Neuronal stem cell (in vitro differentiated cells): Measurements from ENCODE around the gene CEP97.

ENCODE experiments used
- DNase-seq: peaks from one replicate; pipeline ENCODE4 v3.0.0-alpha.2; 2013; ENCODE audit warnings: low spot score
- H2AFZ ChIP-seq: one replicate; pipeline ENCODE4 v1.6.1; 2013; ENCODE audit warnings: mild to moderate bottlenecking, low read length, inconsistent platforms
- H2AK5ac ChIP-seq: 2 replicates; pipeline ENCODE4 v1.6.1; 2013; ENCODE audit warnings: low read depth, mild to moderate bottlenecking, inconsistent platforms, low read length, moderate library complexity, mixed read lengths
- H2BK120ac ChIP-seq: 2 replicates; pipeline ENCODE4 v1.6.1; 2013; ENCODE audit warnings: low read depth, mild to moderate bottlenecking, inconsistent platforms, low read length, moderate library complexity, mixed read lengths
- H2BK12ac ChIP-seq: one replicate; pipeline ENCODE4 v1.6.1; 2013; ENCODE audit warnings: low read length, inconsistent platforms
- H2BK15ac ChIP-seq: 2 replicates; pipeline ENCODE4 v1.6.1; 2013; ENCODE audit warnings: mild to moderate bottlenecking, low read length, inconsistent platforms, mixed read lengths
- H2BK5ac ChIP-seq: one replicate; pipeline ENCODE4 v1.6.1; 2013; ENCODE audit warnings: inconsistent platforms, mild to moderate bottlenecking, low read length, moderate library complexity
- H3K14ac ChIP-seq: one replicate; pipeline ENCODE4 v1.6.1; 2013; ENCODE audit warnings: low read length, inconsistent platforms
- H3K18ac ChIP-seq: 2 replicates; pipeline ENCODE4 v1.6.1; 2013; ENCODE audit warnings: low read length, inconsistent platforms
- H3K23ac ChIP-seq: 2 replicates; pipeline ENCODE4 v1.6.1; 2013; ENCODE audit warnings: low read depth, mild to moderate bottlenecking, mixed read lengths, low read length, inconsistent platforms; ENCODE audit not compliant: poor library complexity
- H3K27ac ChIP-seq: replicated peaks from 3 replicates; pipeline ENCODE4 v1.5.1; 2013; ENCODE audit warnings: low read length, inconsistent platforms
- H3K27me3 ChIP-seq, 3 experiments: 2 replicates each; pipeline ENCODE4 v1.6.1; 2013; ENCODE audit warnings: low read length in 3 of 3, mild to moderate bottlenecking in 2 of 3, inconsistent platforms in 1 of 3, low read depth in 1 of 3, mixed read lengths in 1 of 3, moderate library complexity in 1 of 3; ENCODE audit not compliant: control insufficient read depth in 3 of 3, insufficient read depth in 3 of 3
- H3K36me3 ChIP-seq, 2 donors: replicated peaks in 1 of 2; 2 replicates each; pipeline ENCODE4 v1.6.1; 2013; ENCODE audit warnings: low read length in 2 of 2; ENCODE audit not compliant: control insufficient read depth in 2 of 2, insufficient read depth in 2 of 2
- H3K4ac ChIP-seq: 2 replicates; pipeline ENCODE4 v1.6.1; 2013; ENCODE audit warnings: inconsistent platforms, mild to moderate bottlenecking, low read length, moderate library complexity
- H3K4me1 ChIP-seq, 2 donors: 1 replicate in 1 of 2; 2 replicates in 1 of 2; pipeline ENCODE4 v1.6.1; 2013; ENCODE audit warnings: low read length in 2 of 2, low read depth in 1 of 2; ENCODE audit not compliant: control insufficient read depth in 2 of 2, insufficient read depth in 1 of 2
- H3K4me2 ChIP-seq: one replicate; pipeline ENCODE4 v1.6.1; 2013; ENCODE audit warnings: mild to moderate bottlenecking, low read length, inconsistent platforms; ENCODE audit not compliant: insufficient read depth, poor library complexity, severe bottlenecking
- H3K4me3 ChIP-seq, 2 donors: 2 replicates each; pipeline ENCODE4 v1.5.1; 2013; ENCODE audit warnings: low read length in 2 of 2, mild to moderate bottlenecking in 2 of 2, inconsistent platforms in 1 of 2, moderate library complexity in 1 of 2
- H3K79me1 ChIP-seq: one replicate; pipeline ENCODE4 v1.6.1; 2013; ENCODE audit warnings: low read depth, mild to moderate bottlenecking, inconsistent platforms, low read length, moderate library complexity
- H3K9ac ChIP-seq: one replicate; pipeline ENCODE4 v1.6.1; 2013; ENCODE audit warnings: mild to moderate bottlenecking, low read depth, low read length, inconsistent platforms; ENCODE audit not compliant: poor library complexity
- H3K9me3 ChIP-seq, 2 donors: replicated peaks in 1 of 2; 2 replicates each; pipeline versions ENCODE3 to v1.6.1; 2013; ENCODE audit warnings: low read length in 2 of 2, mild to moderate bottlenecking in 2 of 2, inconsistent platforms in 1 of 2, low read depth in 1 of 2, mixed read lengths in 1 of 2, moderate library complexity in 1 of 2; ENCODE audit not compliant: control insufficient read depth in 2 of 2, insufficient read depth in 1 of 2
- H4K8ac ChIP-seq: one replicate; pipeline ENCODE4 v1.6.1; 2013; ENCODE audit warnings: low read depth, mild to moderate bottlenecking, inconsistent platforms, low read length, moderate library complexity
- H4K91ac ChIP-seq: one replicate; pipeline ENCODE4 v1.6.1; 2013; ENCODE audit warnings: low read length, low read depth, mild to moderate bottlenecking, inconsistent platforms; ENCODE audit not compliant: poor library complexity
- WGBS, 2 donors: extraction: QIAGEN DNeasy Blood & Tissue Kit; methylation state at CpG; one replicate each; pipeline ENCODE4 v1.1.7; 2013; ENCODE audit warnings: missing lambda C conversion rate in 2 of 2, mixed read lengths in 1 of 2; ENCODE audit not compliant: insufficient read length in 2 of 2, insufficient replicate concordance in 1 of 2; ENCODE audit errors: extremely low coverage in 2 of 2; 5-methylcytosine and 5-hydroxymethylcytosine counted together

CEP97 gene

GRCh38 chr3:101811875-101812274, 87.5 kb downstream of the CEP97 start:
- Histone ChIP-seq H4K91ac (no peak overlapping the region), H3K9me3 (no peaks in the 10 kb centered on the region), H4K8ac (no peak overlapping the region), H3K23ac (no peak overlapping the region), H2BK5ac (no peak overlapping the region), H2AFZ (no peak overlapping the region), H2BK120ac (no peak overlapping the region), H2BK12ac (no peak overlapping the region), H3K9ac (no peak overlapping the region), H3K36me3 (peaks cover 0 to 3% of the 10 kb centered on the region in 2 donors), H3K4me2 (no peak overlapping the region), H3K79me1 (no peaks in the 10 kb centered on the region), H3K4me3 (no peak overlapping the region), H3K27me3 (no peaks in the 10 kb centered on the region), H2AK5ac (no peak overlapping the region), H3K27ac (no peak overlapping the region), H3K14ac (no peak overlapping the region), H3K4ac (no peak overlapping the region), H3K4me1 (peaks cover 0 to 3% of the 10 kb centered on the region in 2 donors), H3K18ac (no peak overlapping the region), H2BK15ac (no peak overlapping the region)
- WGBS, 2 donors: no CpG with 5 or more reads among the region's 2 CpGs
- no peak for DNase-seq

- Histone ChIP-seq H3K9ac (no peak overlapping the region), H3K4me3 (no peak overlapping the region), H3K18ac (no peak overlapping the region), H3K9me3 (no peaks in the 10 kb centered on the region), H2BK12ac (no peak overlapping the region), H2BK120ac (no peak overlapping the region), H3K79me1 (no peaks in the 10 kb centered on the region), H2BK15ac (no peak overlapping the region), H3K14ac (no peak overlapping the region), H2BK5ac (no peak overlapping the region), H3K4ac (no peak overlapping the region), H4K8ac (no peak overlapping the region), H3K27ac (no peak overlapping the region), H2AK5ac (no peak overlapping the region), H2AFZ (no peak overlapping the region), H3K36me3 (peaks cover 0 to 7% of the 10 kb centered on the region in 2 donors), H3K23ac (no peak overlapping the region), H3K4me1 (peaks cover 0 to 3% of the 10 kb centered on the region in 2 donors), H3K4me2 (no peak overlapping the region), H4K91ac (no peak overlapping the region), H3K27me3 (no peaks in the 10 kb centered on the region)
- DNase-seq: no peak
Measured at GRCh38 chr3:101812895-101813294, 88.5 kb downstream of the CEP97 start.

DNA sequence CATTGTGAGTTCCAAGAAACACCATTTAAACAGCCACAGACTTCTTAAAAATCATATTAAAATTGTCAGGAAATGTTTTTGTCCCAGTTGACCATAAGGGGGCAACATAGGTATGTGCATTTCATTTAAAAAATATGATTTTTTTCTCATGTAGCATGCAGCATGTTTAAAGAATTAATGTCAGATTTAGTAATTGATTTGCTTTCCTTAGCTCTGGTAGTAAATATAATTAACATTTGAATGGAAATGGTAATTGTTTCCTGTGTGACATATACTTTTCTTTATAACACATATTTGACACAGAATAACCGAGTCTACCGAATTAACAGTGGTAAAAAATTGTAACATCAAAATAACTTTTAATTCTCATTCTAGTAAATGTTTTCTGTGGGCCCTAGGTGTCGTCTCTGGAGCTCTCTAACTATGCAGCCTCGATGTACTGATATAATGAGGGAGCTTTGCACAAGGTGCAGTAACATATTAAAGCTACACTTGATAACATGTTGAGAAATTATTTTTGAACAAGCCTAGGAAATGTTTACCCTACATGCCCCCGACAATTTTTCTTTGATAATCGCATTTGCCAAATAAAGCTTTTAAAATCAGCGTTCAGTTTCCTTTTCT, 89.5 kb downstream of the CEP97 start:
- Histone ChIP-seq H3K9me3 (no peaks in the 10 kb centered on the region), H4K8ac (no peak overlapping the region), H3K4me1 (peaks cover 0 to 3% of the 10 kb centered on the region in 2 donors), H4K91ac (no peak overlapping the region), H2BK15ac (no peak overlapping the region), H3K36me3 (peaks cover 0 to 7% of the 10 kb centered on the region in 2 donors), H3K79me1 (no peaks in the 10 kb centered on the region), H3K18ac (no peak overlapping the region), H3K9ac (no peak overlapping the region), H3K27ac (no peak overlapping the region), H3K4ac (no peak overlapping the region), H2AK5ac (no peak overlapping the region), H3K4me2 (no peak overlapping the region), H3K23ac (no peak overlapping the region), H2BK12ac (no peak overlapping the region), H3K4me3 (no peak overlapping the region), H3K14ac (no peak overlapping the region), H2AFZ (no peak overlapping the region), H2BK120ac (no peak overlapping the region), H3K27me3 (no peaks in the 10 kb centered on the region), H2BK5ac (no peak overlapping the region)
- no peak for DNase-seq
- no CpG with 5 or more reads among the region's 7 CpGs for WGBS, 2 donors

DNA sequence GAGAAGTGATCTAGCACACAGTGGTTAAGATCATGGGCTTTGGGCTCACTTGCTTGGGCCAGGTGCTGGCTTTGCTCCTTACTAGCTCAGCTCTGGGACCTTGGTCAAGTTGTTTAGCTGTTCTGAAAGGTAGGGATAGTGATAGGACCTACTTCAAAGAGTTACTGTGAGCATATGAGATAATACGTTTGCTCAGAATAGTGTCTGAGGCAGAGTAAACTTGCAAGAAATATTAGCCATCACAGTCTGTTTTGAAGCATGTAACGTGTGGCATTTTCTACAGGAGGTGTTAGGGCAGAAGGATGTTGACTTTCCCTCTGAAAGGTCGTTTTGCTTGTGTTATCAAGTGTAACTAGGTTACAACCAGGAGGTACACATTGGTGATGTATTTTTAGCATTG, 90.4 kb downstream of the CEP97 start:
- Histone ChIP-seq H3K79me1 (no peaks in the 10 kb centered on the region), H3K9me3 (no peaks in the 10 kb centered on the region), H2BK5ac (no peak overlapping the region), H3K27ac (no peak overlapping the region), H3K4me3 (no peak overlapping the region), H3K23ac (no peak overlapping the region), H4K91ac (no peak overlapping the region), H4K8ac (no peak overlapping the region), H3K4ac (no peak overlapping the region), H2BK12ac (no peak overlapping the region), H3K14ac (no peak overlapping the region), H3K36me3 (peaks cover 0 to 7% of the 10 kb centered on the region in 2 donors), H2BK15ac (no peak overlapping the region), H3K9ac (no peak overlapping the region), H3K4me1 (peaks cover 0 to under 1% of the 10 kb centered on the region in 2 donors), H3K18ac (no peak overlapping the region), H2BK120ac (no peak overlapping the region), H2AK5ac (no peak overlapping the region), H2AFZ (no peak overlapping the region), H3K27me3 (no peaks in the 10 kb centered on the region), H3K4me2 (no peak overlapping the region)
- no CpG with 5 or more reads among the region's 3 CpGs for WGBS, 2 donors
- no peak for DNase-seq
